Mesodermal cell (in vitro differentiated cells): Measurements from ENCODE around the gene C6orf132.
"Not testable (repeated sequence)": the region's sequence is repeated elsewhere in the genome, so short reads cannot be mapped to it uniquely, and the experiment has no call there.

Experiments
- H3K27ac ChIP-seq: 2 replicates; pipeline ENCODE4 v1.7.0; 2013; ENCODE audit warnings: mild to moderate bottlenecking, low read depth, low read length, moderate library complexity; ENCODE audit not compliant: severe bottlenecking
- H3K36me3 ChIP-seq: 2 replicates; pipeline ENCODE4 v1.7.1; 2013; ENCODE audit warnings: mild to moderate bottlenecking, low read length, moderate library complexity; ENCODE audit not compliant: control insufficient read depth, insufficient read depth
- H3K4me1 ChIP-seq: one replicate; pipeline ENCODE4 v1.7.1; 2013; ENCODE audit warnings: mild to moderate bottlenecking, low read length; ENCODE audit not compliant: insufficient read depth, control insufficient read depth, poor library complexity, severe bottlenecking
- H3K4me3 ChIP-seq: 2 replicates; pipeline ENCODE4 v1.7.0; 2013; ENCODE audit warnings: low read length, control low read depth, mild to moderate bottlenecking; ENCODE audit not compliant: insufficient read depth, poor library complexity, severe bottlenecking; ENCODE audit errors: extremely low read depth
- H3K9me3 ChIP-seq: 2 replicates; pipeline ENCODE4 v1.7.1; 2013; ENCODE audit warnings: mild to moderate bottlenecking, low read length, moderate library complexity; ENCODE audit not compliant: control insufficient read depth
- WGBS, 2 experiments: methylation state at CpG; one replicate each; pipeline ENCODE4 v1.1.5; 2013; ENCODE audit warnings: missing lambda C conversion rate in 2 of 2; ENCODE audit not compliant: insufficient coverage in 2 of 2; 5-methylcytosine and 5-hydroxymethylcytosine counted together

Gene C6orf132

GRCh38 chr6:42176981-42177380 lies 34.6 kb upstream of the C6orf132 start:
- Histone ChIP-seq H3K9me3 (no peaks in the 10 kb centered on the region), H3K36me3 (no peaks in the 10 kb centered on the region), H3K27ac (no peak overlapping the region), H3K4me3 (no peak overlapping the region), H3K4me1 (no peaks in the 10 kb centered on the region)

DNA sequence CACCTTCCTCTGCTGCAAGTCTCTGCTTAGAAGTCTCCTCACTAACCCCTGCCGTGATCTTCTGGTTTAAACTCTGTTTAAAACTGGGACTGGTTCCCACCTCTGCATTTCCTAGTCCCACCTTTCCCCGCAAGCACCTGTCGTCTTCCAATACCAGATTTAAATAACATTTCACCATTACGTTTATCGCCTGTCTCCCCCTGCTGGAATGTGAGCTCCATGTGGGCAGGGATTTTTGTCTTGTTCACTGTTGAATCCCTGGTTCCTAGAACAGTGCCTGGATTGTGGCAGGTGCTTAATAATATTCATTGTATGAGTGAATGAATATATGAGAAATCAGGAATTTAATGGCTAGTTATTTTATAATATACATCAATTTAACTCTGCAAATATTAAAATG lies 33.4 kb upstream of the C6orf132 start:
- Histone ChIP-seq H3K36me3 (no peaks in the 10 kb centered on the region), H3K9me3 (no peaks in the 10 kb centered on the region), H3K4me3 (no peak overlapping the region), H3K27ac (no peak overlapping the region), H3K4me1 (no peaks in the 10 kb centered on the region)
- WGBS, 2 experiments, result 57 to 90% methylated on average over 3 to 5 of the region's 5 CpGs

- no peaks in the 10 kb centered on the region for H3K9me3 ChIP-seq
- no peak within 1 kb of the TSS for H3K4me3 ChIP-seq
- WGBS, 2 experiments, result 80 to 100% methylated on average over 1 of the region's 2 CpGs
Measured at GRCh38 chr6:42173101-42173500, 30.7 kb upstream of the C6orf132 start, which contains the start of gene GUCA1A. Gene GUCA1A (plus strand): TSS chr6:42173364. CDS start chr6:42173614, 250 bp downstream.

DNA sequence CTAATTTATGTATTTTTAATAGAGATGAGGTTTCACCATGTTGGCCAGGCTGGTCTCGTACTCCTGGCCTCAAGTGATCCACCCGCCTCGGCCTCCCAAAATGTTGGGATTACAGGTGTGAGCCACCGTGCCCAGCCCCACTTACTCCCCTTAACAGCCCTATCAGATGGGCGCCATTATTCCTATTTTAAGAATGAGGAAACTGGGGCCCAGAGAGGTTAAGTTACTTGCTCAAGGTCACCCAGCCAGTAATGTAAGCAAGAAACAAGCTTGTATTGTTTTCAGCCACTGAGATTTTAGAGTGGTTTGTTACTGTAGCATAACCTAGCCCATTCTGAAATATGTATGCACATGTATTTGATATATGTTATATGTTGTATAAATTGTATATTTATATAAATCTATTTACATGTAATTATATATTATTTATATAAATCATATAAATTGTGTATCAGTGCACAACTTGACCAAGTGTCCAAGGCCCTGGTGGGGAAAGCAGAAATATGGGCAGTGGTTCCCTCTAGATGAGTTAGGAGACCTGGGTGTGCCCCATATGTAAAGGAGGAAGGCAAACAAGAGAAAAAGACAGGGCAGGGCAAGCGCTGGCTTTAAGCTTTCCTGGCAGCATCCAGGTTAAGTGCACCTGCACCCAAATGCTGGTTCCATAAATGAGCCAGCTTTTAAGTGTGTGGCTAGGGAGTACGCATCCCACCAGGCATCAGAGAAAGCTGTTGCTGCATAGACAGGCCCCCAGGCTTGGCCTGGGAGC lies 29.6 kb upstream of the C6orf132 start:
- Histone ChIP-seq H3K27ac (no peak overlapping the region), H3K9me3 (no peaks in the 10 kb centered on the region), H3K4me1 (no peaks in the 10 kb centered on the region), H3K4me3 (no peak overlapping the region), H3K36me3 (no peaks in the 10 kb centered on the region)
- 84 to 95% methylated on average over 4 to 6 of the region's 7 CpGs for WGBS, 2 experiments

More at GRCh38 chr6:42173101-42173500, 30.7 kb upstream of the C6orf132 start, which contains the start of gene GUCA1A:
- Histone ChIP-seq H3K27ac (no peak within 1 kb of the TSS), H3K36me3 (no peaks in the 10 kb centered on the region), H3K4me1 (no peaks in the 10 kb centered on the region)

GRCh38 chr6:42169780-42170179 lies 27.4 kb upstream of the C6orf132 start:
- not testable (repeated sequence) for H3K4me3 ChIP-seq, H3K9me3 ChIP-seq, H3K36me3 ChIP-seq, H3K4me1 ChIP-seq, H3K27ac ChIP-seq
- no CpG with 5 or more reads among the region's 2 CpGs for WGBS, 2 experiments

DNA sequence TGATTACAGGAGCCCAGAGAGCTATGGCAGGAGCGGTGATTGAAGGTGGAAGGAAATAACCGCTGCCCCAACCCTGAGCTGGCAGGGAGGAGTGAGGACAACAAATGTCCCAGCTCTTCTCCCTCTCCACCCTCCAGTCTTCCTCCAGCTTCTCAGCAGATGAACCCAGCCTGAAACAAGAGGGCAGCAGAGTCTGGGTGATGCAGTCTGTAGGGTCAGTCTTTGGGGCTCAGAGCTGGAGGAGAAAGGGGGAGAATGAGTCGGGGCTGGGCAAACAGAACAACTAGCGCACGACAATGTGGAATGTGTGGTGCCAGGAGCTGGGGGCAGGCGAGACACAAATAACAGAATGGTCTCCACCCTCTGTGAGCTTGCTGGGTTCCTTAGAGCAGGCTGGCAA lies 26.2 kb upstream of the C6orf132 start:
- H3K27ac ChIP-seq, result no peak overlapping the region
- H3K36me3 ChIP-seq, result no peaks in the 10 kb centered on the region
- 93 to 96% methylated on average over 4 of the region's 6 CpGs for WGBS, 2 experiments
- H3K4me1 ChIP-seq, result no peaks in the 10 kb centered on the region
- H3K4me3 ChIP-seq, result no peak overlapping the region
- H3K9me3 ChIP-seq, result no peaks in the 10 kb centered on the region

- H3K36me3 ChIP-seq, result no peaks in the 10 kb centered on the region
- no peaks in the 10 kb centered on the region for H3K9me3 ChIP-seq
- H3K4me1 ChIP-seq, result peaks cover 4% of the 10 kb centered on the region
- 33 to 35% methylated on average over 4 to 5 of the region's 8 CpGs for WGBS, 2 experiments
- no peak overlapping the region for H3K4me3 ChIP-seq
- H3K27ac ChIP-seq, result no peak overlapping the region
Measured at GRCh38 chr6:42166444-42167141, 24.2 kb upstream of the C6orf132 start.

DNA sequence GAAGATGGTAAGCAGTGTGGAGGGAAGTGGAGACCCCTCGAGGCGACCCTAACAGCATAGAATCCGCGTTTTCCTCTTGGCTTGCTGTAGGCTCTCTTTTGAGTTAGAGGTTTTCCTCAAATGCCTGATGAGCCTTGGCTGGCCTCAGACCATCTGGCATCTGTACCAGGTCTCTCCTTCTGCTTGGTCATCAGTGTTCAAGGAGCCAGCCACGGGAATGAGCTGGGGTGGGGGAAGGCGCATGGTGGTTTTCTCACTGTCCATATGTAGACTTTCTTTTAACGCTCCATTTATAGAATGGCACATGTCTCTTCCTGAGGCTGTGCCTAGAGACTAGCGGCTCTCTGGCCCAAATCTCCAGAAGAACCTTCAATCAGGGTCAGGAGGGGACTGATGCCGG lies 22.6 kb upstream of the C6orf132 start:
- Histone ChIP-seq H3K4me1 (peaks cover 4% of the 10 kb centered on the region), H3K4me3 (no peak overlapping the region), H3K9me3 (no peaks in the 10 kb centered on the region), H3K36me3 (no peaks in the 10 kb centered on the region), H3K27ac (no peak overlapping the region)
- 85 to 93% methylated on average over 8 to 9 of the region's 9 CpGs for WGBS, 2 experiments

DNA sequence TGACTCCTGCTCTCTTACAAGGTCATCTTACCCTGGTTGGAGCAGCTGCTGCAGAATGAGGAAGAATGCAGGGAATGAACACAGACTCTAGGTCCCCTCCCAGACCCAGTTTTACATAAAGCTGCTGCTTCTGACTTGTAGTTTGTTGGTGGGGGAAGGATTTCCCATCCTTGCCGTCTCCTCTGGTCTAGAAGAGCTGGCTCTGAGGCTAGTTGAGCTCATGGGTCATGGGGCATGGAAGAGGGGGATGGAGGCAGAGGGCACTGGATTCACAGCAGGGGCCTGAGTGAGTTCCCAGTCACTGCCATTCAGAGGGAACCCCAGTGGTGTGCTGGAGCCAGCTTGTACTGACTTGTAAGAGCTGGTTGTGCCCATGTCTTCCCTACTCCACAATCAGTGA lies 21.6 kb upstream of the C6orf132 start:
- Histone ChIP-seq H3K36me3 (no peaks in the 10 kb centered on the region), H3K9me3 (no peaks in the 10 kb centered on the region), H3K27ac (no peak overlapping the region), H3K4me3 (no peak overlapping the region), H3K4me1 (peaks cover 4% of the 10 kb centered on the region)
- WGBS, 2 experiments, result no CpG with 5 or more reads among the region's 1 CpG

- Histone ChIP-seq H3K4me3 (no peak overlapping the region), H3K27ac (no peak overlapping the region), H3K36me3 (no peaks in the 10 kb centered on the region), H3K4me1 (peaks cover 6% of the 10 kb centered on the region), H3K9me3 (no peaks in the 10 kb centered on the region)
- WGBS, 2 experiments, result 90 to 91% methylated on average over 10 to 13 of the region's 13 CpGs
Measured at GRCh38 chr6:42162812-42163211, 20.4 kb upstream of the C6orf132 start.

- WGBS, 2 experiments, result 20 to 46% methylated on average over 4 to 6 of the region's 7 CpGs
- H3K4me1 ChIP-seq, result peaks cover 8% of the 10 kb centered on the region
- no peaks in the 10 kb centered on the region for H3K9me3 ChIP-seq
- H3K27ac ChIP-seq, result no peak overlapping the region
- no peaks in the 10 kb centered on the region for H3K36me3 ChIP-seq
- no peak overlapping the region for H3K4me3 ChIP-seq
Measured at GRCh38 chr6:42162384-42162783, 20.0 kb upstream of the C6orf132 start.
